Kidney (tissue), 14 donors: ENCODE measurements around the gene BHMT. TPM values are rescaled to one million over a fixed set of nuclear protein-coding genes. Genes with fewer than 3 reads are reported as not detected.

Source experiments
- DNase-seq, 5 donors: peaks; one replicate each; pipeline ENCODE4 v3.0.0-alpha.2; 2013 to 2020
- FAIRE-seq: peaks from 2 replicates; lab custom pipeline; 2012; peaks lifted over from hg19 to GRCh38; lab: Jason Lieb, UNC
- H3K27ac ChIP-seq, 2 donors: one replicate each; pipeline ENCODE4 v1.7.0; 2013; ENCODE audit warnings: low read depth in 2 of 2, low read length in 2 of 2, inconsistent platforms in 1 of 2
- H3K27me3 ChIP-seq: one replicate; pipeline ENCODE4 v1.7.1; 2013; ENCODE audit warnings: low read length, inconsistent platforms; ENCODE audit not compliant: control insufficient read depth, insufficient read depth
- H3K36me3 ChIP-seq, 3 donors: one replicate each; pipeline versions ENCODE4 v1.7.0 to v1.7.1; 2013; ENCODE audit warnings: low read length in 3 of 3, control low read depth in 1 of 3, inconsistent platforms in 1 of 3; ENCODE audit not compliant: insufficient read depth in 3 of 3, control insufficient read depth in 2 of 3
- H3K4me1 ChIP-seq, 3 donors: one replicate each; pipeline versions ENCODE4 v1.7.0 to v1.7.1; 2013; ENCODE audit warnings: low read length in 3 of 3, inconsistent platforms in 1 of 3, low read depth in 1 of 3; ENCODE audit not compliant: control insufficient read depth in 2 of 3, insufficient read depth in 2 of 3
- H3K4me3 ChIP-seq, 3 donors: one replicate each; pipeline versions ENCODE4 v1.7.0 to v1.8.1; 2013; ENCODE audit warnings: low read length in 3 of 3, control low read depth in 1 of 3, inconsistent platforms in 1 of 3
- H3K9ac ChIP-seq, 3 donors: one replicate each; pipeline versions ENCODE4 v1.7.0 to v1.7.1; 2013; ENCODE audit warnings: low read length in 3 of 3, control low read depth in 1 of 3, inconsistent platforms in 1 of 3
- H3K9me3 ChIP-seq, 3 donors: one replicate each; pipeline versions ENCODE4 v1.7.0 to v1.7.1; 2013; ENCODE audit warnings: low read length in 3 of 3, control low read depth in 1 of 3, inconsistent platforms in 1 of 3; ENCODE audit not compliant: control insufficient read depth in 2 of 3, insufficient read depth in 1 of 3
- CTCF ChIP-seq: IDR thresholded peaks from 3 replicates; pipeline ENCODE4 v1.5.1; 2012; ENCODE audit warnings: mild to moderate bottlenecking, moderate library complexity, borderline replicate concordance; ENCODE audit not compliant: insufficient read depth; ENCODE audit errors: extremely low read depth
- intact Hi-C: fragments of 100-400 bp; cut with DNase I; formaldehyde crosslinking; loops from one replicate; pipeline ENCODE4 v1.11.1; 2022
- polyA plus RNA-seq: library from polyadenylated mRNA; stranded (reverse); fragments of 350-450 nt; fragmentation: Illumina TruSeq; extraction: RNeasy Lipid Tissue Mini Kit (QIAGEN cat#74804); gene quantifications from one replicate; pipeline ENCODE4 v1.2.3, GENCODE V29; 2014; ENCODE audit warnings: low read depth, low replicate concordance; ENCODE audit not compliant: insufficient read depth
- total RNA-seq: library from RNA; stranded (reverse); fragmentation: NEBNext Ultra II Directional; extraction: Animal tissue kit (Norgen Biotek cat#: 25700); gene quantifications from one replicate; pipeline ENCODE4 v1.2.1, GENCODE V29; 2021
- donor health status: control.
- donor health status: control.
- donor health status: control.
- donor health status: control.
- donor health status: control.
- donor health status: DM: yes; HTN: yes; CAD: no.
- donor health status: Normal renal cell carcinoma (clear cell type).

BHMT gene
- total and polyA plus RNA-seq, 2 donors from 2014 or later: 30.7 to 270 TPM

DNA sequence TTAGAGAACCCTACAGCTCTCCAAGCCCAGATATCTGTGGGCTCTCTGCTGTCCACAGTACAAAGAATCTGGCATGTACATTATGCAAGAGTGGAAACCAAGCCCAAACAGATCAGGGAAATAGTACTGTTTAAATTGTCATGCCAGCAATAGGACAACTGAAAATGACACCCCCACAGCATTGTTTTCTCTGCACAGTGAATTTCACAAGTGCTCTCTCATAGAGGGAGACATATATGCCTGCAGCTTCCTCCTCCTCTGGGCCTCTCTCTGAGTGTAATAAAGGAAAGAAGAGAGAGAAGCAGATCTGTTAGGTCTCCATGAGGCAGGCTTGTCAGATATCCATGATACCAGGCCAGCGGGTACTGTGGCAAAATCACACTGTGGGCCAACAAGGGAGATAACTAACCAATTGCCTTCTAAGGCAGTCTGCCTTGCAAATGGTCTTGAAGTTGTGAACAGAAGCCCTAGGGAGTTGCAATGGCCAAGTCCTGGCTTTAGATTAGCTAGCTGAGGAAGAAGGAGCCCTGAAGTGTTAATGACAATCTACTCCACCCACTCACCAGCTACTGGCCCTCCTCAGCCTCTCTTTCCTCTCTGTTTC, 69.9 kb downstream of the BHMT start:
- Histone ChIP-seq H3K9ac (no peak overlapping the region), H3K4me1 (no peaks in the 10 kb centered on the region), H3K36me3 (no peaks in the 10 kb centered on the region), H3K4me3 (no peak overlapping the region), H3K27me3 (no peaks in the 10 kb centered on the region), H3K9me3 (no peaks in the 10 kb centered on the region), H3K27ac (no peak overlapping the region)
- no peak for TF ChIP-seq CTCF
- no peak for FAIRE-seq
- DNase-seq: no peak
- intact Hi-C loops: no loop called here

Other genes starting within 250 kb of the BHMT start
- gene ARSB, start 126.5 kb upstream of the BHMT start, total RNA-seq: 16.4 TPM
- 8.3 TPM for gene ARSB, start 126.5 kb upstream of the BHMT start, polyA plus RNA-seq
- 10.4 TPM for gene DMGDH, start 42.1 kb upstream of the BHMT start, total RNA-seq
- 39.7 TPM for gene DMGDH, start 42.1 kb upstream of the BHMT start, polyA plus RNA-seq
- gene BHMT2, start 42.0 kb upstream of the BHMT start, total RNA-seq: 54.8 TPM
- 230 TPM for gene BHMT2, start 42.0 kb upstream of the BHMT start, polyA plus RNA-seq
- gene JMY, start 124.3 kb downstream of the BHMT start, total RNA-seq: 17.5 TPM
- 3.8 TPM for gene JMY, start 124.3 kb downstream of the BHMT start, polyA plus RNA-seq